ENCODE measurements around the gene DAAM2.

DAAM2 gene

GRCh38 chr6:39937686-39938333 lies 145.6 kb downstream of the DAAM2 start:
- H3K9ac ChIP-seq (ENCODE audit: low read length) = no peak overlapping the region
- H3K4me1 ChIP-seq (ENCODE audit: insufficient read depth, low read length) = peaks cover 17% of the 10 kb centered on the region
- H3K36me3 ChIP-seq (ENCODE audit: insufficient read depth, low read length) = no peaks in the 10 kb centered on the region
- H3K27ac ChIP-seq (ENCODE audit: low read depth, low read length) = no peak overlapping the region
- no peaks in the 10 kb centered on the region for H3K27me3 ChIP-seq (ENCODE audit: control insufficient read depth in 1 of 2, insufficient read depth in 2 of 2, low read length in 2 of 2)
- no peaks in the 10 kb centered on the region for H3K9me3 ChIP-seq (ENCODE audit: low read length)
- no peak overlapping the region for H3K4me3 ChIP-seq (ENCODE audit: low read depth in 1 of 2, low read length in 2 of 2)

- Histone ChIP-seq H3K36me3 (ENCODE audit: insufficient read depth, low read length) (no peaks in the 10 kb centered on the region), H3K27ac (ENCODE audit: low read depth, low read length) (no peak overlapping the region), H3K9me3 (ENCODE audit: low read length) (no peaks in the 10 kb centered on the region), H3K4me3 (ENCODE audit: low read depth in 1 of 2, low read length in 2 of 2) (no peak overlapping the region), H3K9ac (ENCODE audit: low read length) (no peak overlapping the region), H3K27me3 (ENCODE audit: control insufficient read depth in 1 of 2, insufficient read depth in 2 of 2, low read length in 2 of 2) (no peaks in the 10 kb centered on the region), H3K4me1 (ENCODE audit: insufficient read depth, low read length) (peaks cover 8% of the 10 kb centered on the region)
These were observed 146.8 kb downstream of the DAAM2 start for GRCh38 chr6:39938773-39939654.

- H3K9ac ChIP-seq (ENCODE audit: low read length) = no peak overlapping the region
- no peaks in the 10 kb centered on the region for H3K27me3 ChIP-seq (ENCODE audit: control insufficient read depth in 1 of 2, insufficient read depth in 2 of 2, low read length in 2 of 2)
- no peak overlapping the region for H3K4me3 ChIP-seq (ENCODE audit: low read depth in 1 of 2, low read length in 2 of 2)
- H3K36me3 ChIP-seq (ENCODE audit: insufficient read depth, low read length) = no peaks in the 10 kb centered on the region
- H3K4me1 ChIP-seq (ENCODE audit: insufficient read depth, low read length) = no peaks in the 10 kb centered on the region
- no peak overlapping the region for H3K27ac ChIP-seq (ENCODE audit: low read depth, low read length)
- no peaks in the 10 kb centered on the region for H3K9me3 ChIP-seq (ENCODE audit: low read length)
These were observed 149.0 kb downstream of the DAAM2 start for GRCh38 chr6:39941138-39941537.

GRCh38 chr6:39941820-39942219 lies 149.6 kb downstream of the DAAM2 start:
- Histone ChIP-seq H3K9me3 (ENCODE audit: low read length) (no peaks in the 10 kb centered on the region), H3K4me3 (ENCODE audit: low read depth in 1 of 2, low read length in 2 of 2) (no peak overlapping the region), H3K36me3 (ENCODE audit: insufficient read depth, low read length) (no peaks in the 10 kb centered on the region), H3K4me1 (ENCODE audit: insufficient read depth, low read length) (no peaks in the 10 kb centered on the region), H3K9ac (ENCODE audit: low read length) (no peak overlapping the region), H3K27ac (ENCODE audit: low read depth, low read length) (no peak overlapping the region), H3K27me3 (ENCODE audit: control insufficient read depth in 1 of 2, insufficient read depth in 2 of 2, low read length in 2 of 2) (no peaks in the 10 kb centered on the region)

- Histone ChIP-seq H3K4me3 (ENCODE audit: low read depth in 1 of 2, low read length in 2 of 2) (no peak overlapping the region), H3K4me1 (ENCODE audit: insufficient read depth, low read length) (no peaks in the 10 kb centered on the region), H3K36me3 (ENCODE audit: insufficient read depth, low read length) (no peaks in the 10 kb centered on the region), H3K27me3 (ENCODE audit: control insufficient read depth in 1 of 2, insufficient read depth in 2 of 2, low read length in 2 of 2) (no peaks in the 10 kb centered on the region), H3K9me3 (ENCODE audit: low read length) (no peaks in the 10 kb centered on the region), H3K9ac (ENCODE audit: low read length) (no peak overlapping the region), H3K27ac (ENCODE audit: low read depth, low read length) (no peak overlapping the region)
These were observed 150.9 kb downstream of the DAAM2 start for GRCh38 chr6:39942903-39943580.

- Histone ChIP-seq H3K4me1 (ENCODE audit: insufficient read depth, low read length) (no peaks in the 10 kb centered on the region), H3K9ac (ENCODE audit: low read length) (no peak overlapping the region), H3K36me3 (ENCODE audit: insufficient read depth, low read length) (no peaks in the 10 kb centered on the region), H3K27me3 (ENCODE audit: control insufficient read depth in 1 of 2, insufficient read depth in 2 of 2, low read length in 2 of 2) (no peaks in the 10 kb centered on the region), H3K9me3 (ENCODE audit: low read length) (no peaks in the 10 kb centered on the region), H3K4me3 (ENCODE audit: low read depth in 1 of 2, low read length in 2 of 2) (no peak overlapping the region), H3K27ac (ENCODE audit: low read depth, low read length) (no peak overlapping the region)
These were observed 153.4 kb downstream of the DAAM2 start for GRCh38 chr6:39945626-39946025.

- H3K27ac ChIP-seq (ENCODE audit: low read depth, low read length) = no peak overlapping the region
- H3K4me3 ChIP-seq (ENCODE audit: low read depth in 1 of 2, low read length in 2 of 2) = no peak overlapping the region
- no peaks in the 10 kb centered on the region for H3K36me3 ChIP-seq (ENCODE audit: insufficient read depth, low read length)
- H3K9me3 ChIP-seq (ENCODE audit: low read length) = no peaks in the 10 kb centered on the region
- H3K9ac ChIP-seq (ENCODE audit: low read length) = no peak overlapping the region
- no peaks in the 10 kb centered on the region for H3K27me3 ChIP-seq (ENCODE audit: control insufficient read depth in 1 of 2, insufficient read depth in 2 of 2, low read length in 2 of 2)
- no peaks in the 10 kb centered on the region for H3K4me1 ChIP-seq (ENCODE audit: insufficient read depth, low read length)
These were observed 155.5 kb downstream of the DAAM2 start for GRCh38 chr6:39947611-39948068.

GRCh38 chr6:39948199-39948791 lies 156.1 kb downstream of the DAAM2 start:
- Histone ChIP-seq H3K9ac (ENCODE audit: low read length) (no peak overlapping the region), H3K36me3 (ENCODE audit: insufficient read depth, low read length) (no peaks in the 10 kb centered on the region), H3K27ac (ENCODE audit: low read depth, low read length) (no peak overlapping the region), H3K4me3 (ENCODE audit: low read depth in 1 of 2, low read length in 2 of 2) (no peak overlapping the region), H3K4me1 (ENCODE audit: insufficient read depth, low read length) (no peaks in the 10 kb centered on the region), H3K27me3 (ENCODE audit: control insufficient read depth in 1 of 2, insufficient read depth in 2 of 2, low read length in 2 of 2) (no peaks in the 10 kb centered on the region), H3K9me3 (ENCODE audit: low read length) (no peaks in the 10 kb centered on the region)

GRCh38 chr6:39950125-39950720 lies 158.0 kb downstream of the DAAM2 start:
- no peak overlapping the region for H3K4me3 ChIP-seq (ENCODE audit: low read depth in 1 of 2, low read length in 2 of 2)
- H3K9ac ChIP-seq (ENCODE audit: low read length) = no peak overlapping the region
- H3K9me3 ChIP-seq (ENCODE audit: low read length) = no peaks in the 10 kb centered on the region
- H3K27ac ChIP-seq (ENCODE audit: low read depth, low read length) = no peak overlapping the region
- H3K27me3 ChIP-seq (ENCODE audit: control insufficient read depth in 1 of 2, insufficient read depth in 2 of 2, low read length in 2 of 2) = no peaks in the 10 kb centered on the region
- H3K4me1 ChIP-seq (ENCODE audit: insufficient read depth, low read length) = no peaks in the 10 kb centered on the region
- no peaks in the 10 kb centered on the region for H3K36me3 ChIP-seq (ENCODE audit: insufficient read depth, low read length)

- Histone ChIP-seq H3K27me3 (ENCODE audit: control insufficient read depth in 1 of 2, insufficient read depth in 2 of 2, low read length in 2 of 2) (no peaks in the 10 kb centered on the region), H3K27ac (ENCODE audit: low read depth, low read length) (no peak overlapping the region), H3K9ac (ENCODE audit: low read length) (no peak overlapping the region), H3K36me3 (ENCODE audit: insufficient read depth, low read length) (no peaks in the 10 kb centered on the region), H3K4me1 (ENCODE audit: insufficient read depth, low read length) (no peaks in the 10 kb centered on the region), H3K9me3 (ENCODE audit: low read length) (no peaks in the 10 kb centered on the region), H3K4me3 (ENCODE audit: low read depth in 1 of 2, low read length in 2 of 2) (no peak overlapping the region)
These were observed 159.0 kb downstream of the DAAM2 start for GRCh38 chr6:39951191-39951590.

GRCh38 chr6:39951716-39952115 lies 159.5 kb downstream of the DAAM2 start:
- Histone ChIP-seq H3K36me3 (ENCODE audit: insufficient read depth, low read length) (no peaks in the 10 kb centered on the region), H3K4me3 (ENCODE audit: low read depth in 1 of 2, low read length in 2 of 2) (no peak overlapping the region), H3K4me1 (ENCODE audit: insufficient read depth, low read length) (no peaks in the 10 kb centered on the region), H3K9me3 (ENCODE audit: low read length) (no peaks in the 10 kb centered on the region), H3K9ac (ENCODE audit: low read length) (no peak overlapping the region), H3K27me3 (ENCODE audit: control insufficient read depth in 1 of 2, insufficient read depth in 2 of 2, low read length in 2 of 2) (no peaks in the 10 kb centered on the region), H3K27ac (ENCODE audit: low read depth, low read length) (no peak overlapping the region)

Measured in muscle layer of colon (tissue), 2 donors.